WTC11 (cell line): ENCODE results near the gene BUD23. TPM values are rescaled to one million over a fixed set of nuclear protein-coding genes. Genes with fewer than 3 reads are reported as not detected.
A peak's percentile ranks its signal among the peaks of the same experiment; 100 is the strongest.

Experiments
- ATAC-seq: fragments of 200-7000 bp; cut with Tn5 transposase; 2 replicates; pipeline ENCODE4 v1.10.0; 2021; ENCODE audit warnings: mild to moderate bottlenecking, moderate library complexity
- CTCF ChIA-PET: fragments of 300-600 bp; sonication (Branson Sonifier 250); formaldehyde crosslinking; loops from one replicate; lab custom pipeline; 2021; ENCODE audit warnings: antibody characterized with exemption; lab: Charles Lee
- POLR2A ChIA-PET: fragments of 350-600 bp; sonication (Branson Sonifier 250); formaldehyde crosslinking; loops from one replicate; lab custom pipeline; 2021; ENCODE audit warnings: antibody characterized with exemption; lab: Charles Lee
- DNase-seq: peaks from one replicate; pipeline ENCODE4 v3.0.0; 2021; ENCODE audit warnings: low spot score
- H3K27ac Mint-ChIP-seq: 2 replicates; pipeline ENCODE4 v1.8.0; 2021; ENCODE audit warnings: mixed read lengths
- H3K27me3 Mint-ChIP-seq: 2 replicates; pipeline ENCODE4 v1.8.0; 2021; ENCODE audit warnings: low read depth, mild to moderate bottlenecking, moderate library complexity, mixed read lengths
- H3K36me3 Mint-ChIP-seq: 2 replicates; pipeline ENCODE4 v1.8.0; 2021; ENCODE audit warnings: mixed read lengths
- H3K4me1 Mint-ChIP-seq: 2 replicates; pipeline ENCODE4 v1.8.0; 2022; ENCODE audit warnings: mixed read lengths
- H3K4me3 Mint-ChIP-seq: 2 replicates; pipeline ENCODE4 v1.8.0; 2021; ENCODE audit warnings: mild to moderate bottlenecking, moderate library complexity, mixed read lengths
- H3K9me3 Mint-ChIP-seq: 2 replicates; pipeline ENCODE4 v1.8.0; 2021; ENCODE audit warnings: mixed read lengths
- AR ChIP-seq: fragments of 250-450 bp; sonication (Bioruptor Pico); IDR thresholded peaks from 2 replicates; pipeline ENCODE4 v1.9.0; 2021; ENCODE audit warnings: mild to moderate bottlenecking
- CBFB ChIP-seq: sonication (generic); formaldehyde crosslinking; IDR thresholded peaks from 2 replicates; pipeline ENCODE4 v1.8.1; 2022; ENCODE audit warnings: mild to moderate bottlenecking, low read depth, missing genetic modification reagents
- ETV6 ChIP-seq: sonication (generic); formaldehyde crosslinking; IDR thresholded peaks from 2 replicates; pipeline ENCODE4 v1.8.1; 2022; ENCODE audit warnings: mild to moderate bottlenecking, missing genetic modification reagents
- FOXK1 ChIP-seq: sonication (generic); formaldehyde crosslinking; IDR thresholded peaks from 2 replicates; pipeline ENCODE4 v1.8.0; 2022; ENCODE audit warnings: mild to moderate bottlenecking, moderate library complexity, missing genetic modification reagents
- FOXP4 ChIP-seq: sonication (generic); formaldehyde crosslinking; IDR thresholded peaks from 2 replicates; pipeline ENCODE4 v1.8.0; 2022; ENCODE audit warnings: mild to moderate bottlenecking, missing genetic modification reagents
- MXD4 ChIP-seq: fragments of 250-450 bp; sonication (Bioruptor Pico); IDR thresholded peaks from 2 replicates; pipeline ENCODE4 v1.8.0; 2021; ENCODE audit warnings: mild to moderate bottlenecking, moderate library complexity, borderline replicate concordance
- TEAD1 ChIP-seq: sonication (generic); formaldehyde crosslinking; IDR thresholded peaks from 2 replicates; pipeline ENCODE4 v1.8.0; 2022; ENCODE audit warnings: mild to moderate bottlenecking, missing genetic modification reagents
- TEAD4 ChIP-seq: sonication (generic); formaldehyde crosslinking; IDR thresholded peaks from 2 replicates; pipeline ENCODE4 v1.8.0; 2022; ENCODE audit warnings: mild to moderate bottlenecking, missing genetic modification reagents
- ZNF121 ChIP-seq: sonication (generic); formaldehyde crosslinking; IDR thresholded peaks from 2 replicates; pipeline ENCODE4 v1.8.0; 2023; ENCODE audit warnings: missing genetic modification reagents
- ZNF281 ChIP-seq: sonication (generic); formaldehyde crosslinking; IDR thresholded peaks from 2 replicates; pipeline ENCODE4 v1.8.0; 2023; ENCODE audit warnings: mild to moderate bottlenecking, missing genetic modification reagents
- ZNF423 ChIP-seq: fragments of 250-450 bp; sonication (Bioruptor Pico); IDR thresholded peaks from 2 replicates; pipeline ENCODE4 v2.1.2; 2022; ENCODE audit warnings: mild to moderate bottlenecking, moderate library complexity
- ZNF425 ChIP-seq: fragments of 250-450 bp; sonication (Bioruptor Pico); conservative IDR thresholded peaks from 2 replicates; pipeline ENCODE4 v1.9.0; 2021; ENCODE audit warnings: mild to moderate bottlenecking
- ZNF532 ChIP-seq: fragments of 250-450 bp; sonication (Bioruptor Pico); IDR thresholded peaks from 2 replicates; pipeline ENCODE4 v1.9.0; 2021; ENCODE audit warnings: mild to moderate bottlenecking, borderline replicate concordance
- total RNA-seq: library from RNA; stranded (reverse); gene quantifications from 3 replicates; pipeline ENCODE4 v1.2.3, GENCODE V29; 2021

Gene BUD23
- total RNA-seq, 1 experiment from 2014 or later: 91.9 TPM

GRCh38 chr7:73741600-73741999, 58.2 kb downstream of the BUD23 start:
- Mint-ChIP-seq H3K4me3 (peak overlapping the region; percentile 38), H3K36me3 (peaks cover 5% of the 10 kb centered on the region; the same call in 1 of the 2 replicates), H3K27ac (peak overlapping the region; percentile 99), H3K9me3 (no peaks in the 10 kb centered on the region), H3K27me3 (peaks cover 32% of the 10 kb centered on the region), H3K4me1 (peaks cover 38% of the 10 kb centered on the region)
- ATAC-seq (peak; percentile 1; the same call in 1 of the 2 replicates), DNase-seq (peak; percentile 65)
- CTCF ChIA-PET: interaction anchor here (0.5 to 4.5 kb wide), 8 partner anchors 28 to 135 kb away, joined by 3 to 22 read pairs (median 4); partner anchors contain the start of genes CLDN3, METTL27 and MLXIPL
- POLR2A ChIA-PET: interaction anchor here (0.6 to 7.5 kb wide), 5 partner anchors 29 to 100 kb away, joined by 3 to 91 read pairs (median 6); partner anchors contain the start of genes CLDN3, CLDN4 and METTL27
- TF ChIP-seq AR (CRISPR knock-in tag) (no peak), ZNF532 (CRISPR knock-in tag) (no peak), FOXK1 (peak; percentile 43; the same call in 1 of the 2 replicates), ZNF423 (CRISPR knock-in tag) (peak; percentile 56; the same call in 1 of the 2 replicates), ZNF281 (CRISPR knock-in tag) (peak; percentile 46; the same call in 1 of the 2 replicates), MXD4 (no peak)

GRCh38 chr7:73742338-73742752, 58.9 kb downstream of the BUD23 start:
- H3K36me3 Mint-ChIP-seq: no peaks in the 10 kb centered on the region; the same call in 1 of the 2 replicates
- DNase-seq: peak; percentile 83
- peaks cover 32% of the 10 kb centered on the region for H3K27me3 Mint-ChIP-seq
- POLR2A ChIA-PET: interaction anchor here (0.5 to 7.5 kb wide), 7 partner anchors 8 to 100 kb away, joined by 3 to 91 read pairs (median 6); partner anchors contain the start of genes CLDN3, CLDN4 and METTL27
- TF ChIP-seq FOXK1 (no peak), TEAD4 (CRISPR knock-in tag) (0 out of 2 replicates have a peak, but pooled peaks have one; percentile 17)
- peak overlapping the region; percentile 60 for H3K4me3 Mint-ChIP-seq
- CTCF ChIA-PET: interaction anchor here (0.5 to 4.5 kb wide), 4 partner anchors 28 to 309 kb away, joined by 3 to 22 read pairs (median 4); partner anchors contain the start of gene CLDN3
- H3K9me3 Mint-ChIP-seq: no peaks in the 10 kb centered on the region
- peaks cover 38% of the 10 kb centered on the region for H3K4me1 Mint-ChIP-seq
- ATAC-seq: peak; percentile 5
- peak overlapping the region; percentile 99 for H3K27ac Mint-ChIP-seq

- peak; percentile 16 for ATAC-seq
- peak; percentile 99 for DNase-seq
- POLR2A ChIA-PET: interaction anchor here (0.6 to 7.5 kb wide), 9 partner anchors 8 to 926 kb away, joined by 3 to 91 read pairs (median 6); partner anchors contain the start of genes CLDN3, CLDN4 and METTL27
- Mint-ChIP-seq H3K4me1 (peaks cover 38% of the 10 kb centered on the region), H3K27ac (peak overlapping the region; percentile 99), H3K36me3 (no peaks in the 10 kb centered on the region), H3K27me3 (peaks cover 32% of the 10 kb centered on the region), H3K4me3 (peak overlapping the region; percentile 60), H3K9me3 (no peaks in the 10 kb centered on the region)
- CTCF ChIA-PET: interaction anchor here (0.9 kb wide), 1 partner anchor 75 kb away, joined by 3 read pairs; no protein-coding TSS in a partner anchor
- TF ChIP-seq FOXP4 (CRISPR knock-in tag) (0 out of 2 replicates have a peak, but pooled peaks have one; percentile 55), ETV6 (CRISPR knock-in tag) (peak; percentile 94), TEAD1 (CRISPR knock-in tag) (no peak; the same call in 1 of the 2 replicates), ZNF121 (CRISPR knock-in tag) (0 out of 2 replicates have a peak, but pooled peaks have one; percentile 18), ZNF425 (CRISPR knock-in tag) (no peak), CBFB (CRISPR knock-in tag) (peak; percentile 74; the same call in 1 of the 2 replicates), FOXK1 (peak; percentile 92)
These were observed 59.6 kb downstream of the BUD23 start for GRCh38 chr7:73742753-73743641.
